Peyer's patch (tissue), 4 donors: ENCODE data around the gene KCNJ10.

Experiments
- CTCF ChIP-seq, 6 experiments: fragments of 450-650 bp in 4 of 6; fragments of 200-600 bp in 2 of 6; sonication (generic) in 1 of 6; IDR thresholded peaks; one replicate each; pipeline ENCODE4 v1.5.1; 2017 to 2019; ENCODE audit warnings: antibody characterized with exemption in 6 of 6, mild to moderate bottlenecking in 3 of 6, moderate library complexity in 1 of 6
- POLR2A ChIP-seq, 2 donors: fragments of 450-650 bp; IDR thresholded peaks; one replicate each; pipeline ENCODE4 v1.5.1; 2017; ENCODE audit warnings: antibody characterized with exemption in 2 of 2, mild to moderate bottlenecking in 2 of 2, moderate library complexity in 2 of 2

GRCh38 chr1:160064164-160064563 lies 5.8 kb downstream of the KCNJ10 start:
- TF ChIP-seq CTCF (IDR thresholded peaks at IDR 0.05): no peak
- no peak for TF ChIP-seq POLR2A (IDR thresholded peaks at IDR 0.05)
